GM12873 (cell line): ENCODE data around the gene SPDYE3.
"Not testable (repeated sequence)": the region's sequence is repeated elsewhere in the genome, so short reads cannot be mapped to it uniquely, and the experiment has no call there.

Experiments used
- TF ChIP-seq, protein P1 (sequence below): IDR thresholded peaks from 2 replicates; pipeline ENCODE4 v1.5.1; 2012; ENCODE audit warnings: low read depth, mild to moderate bottlenecking, moderate library complexity, low read length, control low read depth; ENCODE audit not compliant: insufficient read depth; ENCODE audit errors: missing control alignments

Gene SPDYE3

GRCh38 chr7:100307402-100307801 is at the start of gene SPDYE3:
Gene SPDYE3 (plus strand): TSS chr7:100307702. CDS start chr7:100307886, 184 bp downstream.
- TF ChIP-seq, protein P1, sequence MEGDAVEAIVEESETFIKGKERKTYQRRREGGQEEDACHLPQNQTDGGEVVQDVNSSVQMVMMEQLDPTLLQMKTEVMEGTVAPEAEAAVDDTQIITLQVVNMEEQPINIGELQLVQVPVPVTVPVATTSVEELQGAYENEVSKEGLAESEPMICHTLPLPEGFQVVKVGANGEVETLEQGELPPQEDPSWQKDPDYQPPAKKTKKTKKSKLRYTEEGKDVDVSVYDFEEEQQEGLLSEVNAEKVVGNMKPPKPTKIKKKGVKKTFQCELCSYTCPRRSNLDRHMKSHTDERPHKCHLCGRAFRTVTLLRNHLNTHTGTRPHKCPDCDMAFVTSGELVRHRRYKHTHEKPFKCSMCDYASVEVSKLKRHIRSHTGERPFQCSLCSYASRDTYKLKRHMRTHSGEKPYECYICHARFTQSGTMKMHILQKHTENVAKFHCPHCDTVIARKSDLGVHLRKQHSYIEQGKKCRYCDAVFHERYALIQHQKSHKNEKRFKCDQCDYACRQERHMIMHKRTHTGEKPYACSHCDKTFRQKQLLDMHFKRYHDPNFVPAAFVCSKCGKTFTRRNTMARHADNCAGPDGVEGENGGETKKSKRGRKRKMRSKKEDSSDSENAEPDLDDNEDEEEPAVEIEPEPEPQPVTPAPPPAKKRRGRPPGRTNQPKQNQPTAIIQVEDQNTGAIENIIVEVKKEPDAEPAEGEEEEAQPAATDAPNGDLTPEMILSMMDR, result not testable (repeated sequence)

GRCh38 chr7:100266576-100267354 is 40.7 kb upstream of the SPDYE3 start:
- TF ChIP-seq, protein P1, result no peak

DNA sequence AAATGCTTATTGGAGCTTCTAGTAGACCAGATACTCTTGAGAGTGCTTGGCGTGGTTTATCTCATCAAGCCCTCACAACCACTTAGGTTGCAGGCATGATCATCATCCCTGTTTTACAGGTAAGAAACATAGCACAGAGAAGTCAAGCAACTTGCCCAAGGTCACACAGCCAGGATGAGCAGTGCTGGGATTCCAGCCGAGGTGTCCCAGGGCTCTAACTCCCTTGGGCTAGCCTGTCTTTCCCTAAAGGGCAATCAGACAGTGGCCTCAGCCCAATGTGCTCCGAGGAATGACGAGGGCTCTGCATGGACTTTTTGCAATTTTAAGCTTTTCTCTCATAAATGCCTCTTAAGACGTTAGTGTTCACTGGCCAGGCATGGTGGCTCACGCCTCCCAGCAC is 39.9 kb upstream of the SPDYE3 start:
- TF ChIP-seq, protein P1, result no peak

- TF ChIP-seq, protein P1, result peak; percentile 32
Measured at GRCh38 chr7:100271716-100272537, 35.6 kb upstream of the SPDYE3 start.

DNA sequence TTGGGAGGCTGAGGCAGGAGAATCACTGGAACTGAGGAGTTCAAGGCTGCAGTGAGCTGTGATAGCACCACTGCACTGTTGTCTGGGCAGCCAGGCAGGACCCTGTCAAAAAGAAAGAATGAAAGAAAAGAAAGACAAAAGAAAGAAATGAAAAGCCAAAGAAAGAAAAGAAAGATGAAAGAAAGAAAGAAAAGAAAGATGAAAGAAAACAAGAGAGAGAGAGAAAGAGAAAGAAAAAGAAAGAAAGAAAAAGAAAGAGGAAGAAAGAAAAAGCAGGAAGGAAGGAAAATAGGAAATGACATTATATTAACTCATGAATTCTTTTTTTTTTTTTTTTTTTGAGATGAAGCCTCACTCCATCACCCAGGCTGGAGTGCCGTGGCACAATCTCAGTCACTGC is 32.4 kb upstream of the SPDYE3 start:
- TF ChIP-seq, protein P1, result no peak

DNA sequence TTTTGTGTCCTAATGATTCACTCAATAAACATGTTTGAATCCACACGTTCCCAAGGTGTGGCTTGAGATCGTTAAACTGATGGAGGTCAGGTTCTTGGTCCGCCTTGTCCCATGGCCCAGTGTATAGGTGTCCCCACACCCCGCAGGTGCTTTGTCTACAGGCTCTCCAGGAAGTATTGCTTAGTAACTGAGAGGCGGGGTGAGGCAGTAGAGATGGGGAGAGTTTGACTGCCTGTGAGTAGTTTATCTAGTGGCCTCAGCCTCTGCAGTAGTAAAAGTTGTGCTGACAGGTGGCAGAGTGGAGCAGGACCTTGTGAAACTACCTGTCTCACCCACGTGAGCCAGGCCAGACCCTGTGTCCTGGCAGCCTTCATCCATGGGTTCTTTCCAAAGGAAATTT is 33.8 kb downstream of the SPDYE3 start:
- TF ChIP-seq, protein P1, result peak; percentile 2

- TF ChIP-seq, protein P1, result no peak
Measured at GRCh38 chr7:100342765-100343164, 35.3 kb downstream of the SPDYE3 start.
